Kidney epithelial cell (primary cell): ENCODE measurements around the gene OVCA2. TPM values are rescaled to one million over a fixed set of nuclear protein-coding genes. Genes with fewer than 3 reads are reported as not detected.

Experiments used
- DNase-seq: peaks from one replicate; pipeline ENCODE4 v3.0.0-alpha.2; 2010; ENCODE audit warnings: low read depth
- H3K27me3 ChIP-seq: 2 replicates; pipeline ENCODE4 v1.6.0; 2011; ENCODE audit warnings: low read length; ENCODE audit not compliant: control insufficient read depth, insufficient read depth
- H3K36me3 ChIP-seq: 2 replicates; pipeline ENCODE4 v1.5.1; 2011; ENCODE audit warnings: low read length; ENCODE audit not compliant: control insufficient read depth, insufficient read depth
- H3K4me3 ChIP-seq: 2 replicates; pipeline ENCODE4 v1.5.1; 2011; ENCODE audit warnings: low read depth, mild to moderate bottlenecking, control low read depth, low read length
- CTCF ChIP-seq: IDR thresholded peaks from 2 replicates; pipeline ENCODE4 v1.5.1; 2011; ENCODE audit warnings: mild to moderate bottlenecking, moderate library complexity, low read length, control low read depth, inconsistent platforms; ENCODE audit not compliant: insufficient read depth, poor library complexity, severe bottlenecking
- total RNA-seq: library from RNA; depleted of rRNA; stranded (reverse); fragments of >200 nt; gene quantifications from 2 replicates; pipeline ENCODE4 v1.2.3, GENCODE V29; 2015

Gene OVCA2
- total RNA-seq, 1 donor from 2014 or later: 88.2 TPM

GRCh38 chr17:2028234-2028614, 13.6 kb upstream of the OVCA2 start:
- peaks cover 40% of the 10 kb centered on the region for H3K27me3 ChIP-seq
- TF ChIP-seq CTCF: no peak
- DNase-seq: no peak
- H3K36me3 ChIP-seq: no peaks in the 10 kb centered on the region
- no peak overlapping the region for H3K4me3 ChIP-seq

- no peaks in the 10 kb centered on the region for H3K36me3 ChIP-seq
- DNase-seq: no peak
- no peak for TF ChIP-seq CTCF
These were observed 13.1 kb upstream of the OVCA2 start for GRCh38 chr17:2028737-2029136.

GRCh38 chr17:2029911-2030778, 11.7 kb upstream of the OVCA2 start, which contains the start of gene DPH1:
Gene DPH1, plus strand, starts transcription at chr17:2030153. Its CDS starts 17 bp downstream, at chr17:2030170.
- H3K4me3 ChIP-seq: peak within 1 kb of the TSS; percentile 91
- DNase-seq: peak; percentile 77
- peaks cover 23% of the 10 kb centered on the region for H3K27me3 ChIP-seq
- H3K36me3 ChIP-seq: no peaks in the 10 kb centered on the region
- TF ChIP-seq CTCF: no peak

More at GRCh38 chr17:2028737-2029136, 13.1 kb upstream of the OVCA2 start:
- Histone ChIP-seq H3K4me3 (no peak overlapping the region), H3K27me3 (peaks cover 36% of the 10 kb centered on the region)

GRCh38 chr17:2030779-2031163, 11.1 kb upstream of the OVCA2 start:
- peak overlapping the region; percentile 91 for H3K4me3 ChIP-seq

GRCh38 chr17:2033153-2033552, 8.7 kb upstream of the OVCA2 start:
- no peak for TF ChIP-seq CTCF
- peaks cover 5% of the 10 kb centered on the region for H3K27me3 ChIP-seq
- no peak overlapping the region for H3K4me3 ChIP-seq
- H3K36me3 ChIP-seq: no peaks in the 10 kb centered on the region
- no peak for DNase-seq

More at GRCh38 chr17:2030779-2031163, 11.1 kb upstream of the OVCA2 start:
- Histone ChIP-seq H3K27me3 (peaks cover 17% of the 10 kb centered on the region), H3K36me3 (no peaks in the 10 kb centered on the region)
- TF ChIP-seq CTCF: peak; percentile 68
- no peak for DNase-seq

- TF ChIP-seq CTCF: no peak
- no peak for DNase-seq
- H3K36me3 ChIP-seq: no peaks in the 10 kb centered on the region
- H3K27me3 ChIP-seq: no peaks in the 10 kb centered on the region
- H3K4me3 ChIP-seq: no peak overlapping the region
These were observed 7.7 kb upstream of the OVCA2 start for GRCh38 chr17:2034157-2034556.
